Measurements from ENCODE around the gene CDC16. TPM values are rescaled to one million over a fixed set of nuclear protein-coding genes. Genes with fewer than 3 reads are reported as not detected.

CDC16 gene
- total and polyA plus RNA-seq, 9 of the 15 experiments (the other 6 are each of a cell fraction or from before 2014, with no cell fraction given): 23.2 to 102 (median 51.6) TPM

DNA sequence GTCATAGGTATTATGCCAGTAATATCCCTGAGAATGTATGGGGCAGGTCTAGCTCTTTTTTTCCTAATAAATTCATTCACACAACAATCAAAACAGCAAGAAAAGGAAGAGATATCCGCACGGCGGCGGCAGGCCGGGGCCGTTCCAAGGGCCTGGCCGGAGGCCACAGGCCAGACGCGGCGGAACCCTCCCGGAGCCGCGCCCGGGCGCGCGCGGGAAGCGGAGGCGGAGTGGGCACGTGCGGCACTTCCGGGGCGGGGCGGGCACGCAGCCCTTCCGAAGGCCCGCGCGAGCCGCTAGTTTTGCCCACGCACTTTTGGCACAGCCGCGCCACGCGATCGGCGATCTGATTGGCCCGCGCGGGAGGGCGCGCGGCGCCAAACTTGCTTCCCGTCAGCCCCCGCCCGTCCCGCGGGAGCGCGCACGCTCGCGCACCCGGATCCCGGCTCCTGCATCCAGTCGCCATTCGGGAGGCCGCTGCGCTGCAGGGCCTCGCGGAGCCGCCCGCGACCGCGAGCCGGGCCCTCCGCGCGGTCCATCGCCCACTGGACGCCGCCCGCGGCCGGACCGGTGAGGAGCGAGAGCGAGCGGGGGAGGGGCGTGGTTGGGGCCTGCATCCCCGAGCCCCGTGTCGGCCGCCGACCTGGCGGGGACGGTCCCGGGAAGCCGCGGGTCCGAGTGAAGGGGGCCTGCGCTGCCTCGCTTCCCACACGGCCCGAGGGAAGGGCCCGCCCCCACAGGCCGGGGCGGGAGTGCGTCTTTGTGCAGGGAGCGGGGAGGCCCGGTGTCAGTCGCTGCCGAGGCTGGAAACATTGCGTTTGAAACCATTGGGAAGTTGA is 79.6 kb downstream of the CDC16 start, which contains the start of gene CHAMP1 (continued):
- TF ChIP-seq GABPA (tag; conservative IDR thresholded peaks at IDR 0.05; ENCODE audit: low read depth): peak; percentile 90
- TF ChIP-seq ZBTB1 (CRISPR knock-in tag; IDR thresholded peaks at IDR 0.05; ENCODE audit: borderline replicate concordance, low read depth): peak; percentile 84; the same call in 1 of the 2 replicates
- peak; percentile 80 for TF ChIP-seq HMGN3 (IDR thresholded peaks at IDR 0.05; ENCODE audit: borderline replicate concordance, extremely low read depth, insufficient read length, low read depth, low read length)
- TF ChIP-seq RAD51 (IDR thresholded peaks at IDR 0.05; ENCODE audit: borderline replicate concordance, low read depth): no peak
- peak; percentile 46; the same call in 1 of the 2 replicates for TF ChIP-seq ZNF143 (CRISPR knock-in tag; IDR thresholded peaks at IDR 0.05)
- peak; percentile 88 for TF ChIP-seq ZFX (CRISPR knock-in tag; IDR thresholded peaks at IDR 0.05)
- TF ChIP-seq HCFC1 (IDR thresholded peaks at IDR 0.05; ENCODE audit: low read depth, low read length): 0 out of 2 replicates have a peak, but pooled peaks have one; percentile 48
- TF ChIP-seq PRPF4 (IDR thresholded peaks at IDR 0.05; ENCODE audit: insufficient read depth, low read depth, low read length, poor library complexity, severe bottlenecking): no peak
- TF ChIP-seq RCOR1 (IDR thresholded peaks at IDR 0.05; ENCODE audit: borderline replicate concordance in 1 of 2, low read depth in 2 of 2, low read length in 2 of 2): 0 out of 4 replicates have a peak, but pooled peaks of 1 of the 2 experiments have one; percentile 4
- TF ChIP-seq, protein P1, sequence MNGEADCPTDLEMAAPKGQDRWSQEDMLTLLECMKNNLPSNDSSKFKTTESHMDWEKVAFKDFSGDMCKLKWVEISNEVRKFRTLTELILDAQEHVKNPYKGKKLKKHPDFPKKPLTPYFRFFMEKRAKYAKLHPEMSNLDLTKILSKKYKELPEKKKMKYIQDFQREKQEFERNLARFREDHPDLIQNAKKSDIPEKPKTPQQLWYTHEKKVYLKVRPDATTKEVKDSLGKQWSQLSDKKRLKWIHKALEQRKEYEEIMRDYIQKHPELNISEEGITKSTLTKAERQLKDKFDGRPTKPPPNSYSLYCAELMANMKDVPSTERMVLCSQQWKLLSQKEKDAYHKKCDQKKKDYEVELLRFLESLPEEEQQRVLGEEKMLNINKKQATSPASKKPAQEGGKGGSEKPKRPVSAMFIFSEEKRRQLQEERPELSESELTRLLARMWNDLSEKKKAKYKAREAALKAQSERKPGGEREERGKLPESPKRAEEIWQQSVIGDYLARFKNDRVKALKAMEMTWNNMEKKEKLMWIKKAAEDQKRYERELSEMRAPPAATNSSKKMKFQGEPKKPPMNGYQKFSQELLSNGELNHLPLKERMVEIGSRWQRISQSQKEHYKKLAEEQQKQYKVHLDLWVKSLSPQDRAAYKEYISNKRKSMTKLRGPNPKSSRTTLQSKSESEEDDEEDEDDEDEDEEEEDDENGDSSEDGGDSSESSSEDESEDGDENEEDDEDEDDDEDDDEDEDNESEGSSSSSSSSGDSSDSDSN (IDR thresholded peaks at IDR 0.05; ENCODE audit: borderline replicate concordance in 1 of 2, low read depth in 2 of 2, low read length in 2 of 2): peak in 1 of 2 experiments; percentile 85; a peak in 1 of 4 replicates
- peak; percentile 72 for TF ChIP-seq ZKSCAN1 (IDR thresholded peaks at IDR 0.05; ENCODE audit: low read depth, low read length)
- TF ChIP-seq ZC3H11A (IDR thresholded peaks at IDR 0.05; ENCODE audit: low read depth, low read length): no peak
- TF ChIP-seq ZBTB7A (IDR thresholded peaks at IDR 0.05; ENCODE audit: borderline replicate concordance, control insufficient read depth, low read depth, low read length): peak; percentile 47; the same call in 1 of the 2 replicates
- TF ChIP-seq POLR2AphosphoS5 (IDR thresholded peaks at IDR 0.05; ENCODE audit: control insufficient read depth, insufficient read depth, low read depth, low read length): peak; percentile 82
- 0 out of 2 replicates have a peak, but pooled peaks have one; percentile 25 for TF ChIP-seq ZNF431 (CRISPR knock-in tag; IDR thresholded peaks at IDR 0.05)
- peak; percentile 66; the same call in 1 of the 2 replicates for TF ChIP-seq ILF3 (IDR thresholded peaks at IDR 0.05; ENCODE audit: borderline replicate concordance)
- no peak for TF ChIP-seq EWSR1 (IDR thresholded peaks at IDR 0.05; ENCODE audit: borderline replicate concordance, low read depth, partially characterized antibody)
- peak; percentile 55; the same call in 1 of the 2 replicates for TF ChIP-seq ATF7 (IDR thresholded peaks at IDR 0.05)
- TF ChIP-seq ZNF41 (CRISPR knock-in tag; conservative IDR thresholded peaks at IDR 0.05): no peak
- peak; percentile 55 for TF ChIP-seq NFIC (IDR thresholded peaks at IDR 0.05)
- TF ChIP-seq SAP30 (IDR thresholded peaks at IDR 0.05; ENCODE audit: borderline replicate concordance, insufficient read depth, low read depth, low read length, poor library complexity, severe bottlenecking): no peak
- TF ChIP-seq ZNF165 (CRISPR knock-in tag; IDR thresholded peaks at IDR 0.05; ENCODE audit: borderline replicate concordance): no peak
- TF ChIP-seq SAFB2 (IDR thresholded peaks at IDR 0.05; ENCODE audit: borderline replicate concordance, low read depth, low read length, severe bottlenecking): no peak
